Skeletal muscle satellite cell (primary cell): ENCODE results near the gene TSNAXIP1. TPM values are rescaled to one million over a fixed set of nuclear protein-coding genes. Genes with fewer than 3 reads are reported as not detected.

Experiments
- H3K27me3 ChIP-seq: 2 replicates; pipeline ENCODE4 v1.7.0; 2013; ENCODE audit warnings: low read length; ENCODE audit not compliant: control insufficient read depth, insufficient read depth
- H3K36me3 ChIP-seq: 2 replicates; pipeline ENCODE4 v1.7.0; 2013; ENCODE audit warnings: mild to moderate bottlenecking, control low read depth, low read length; ENCODE audit not compliant: insufficient read depth
- H3K4me1 ChIP-seq: 2 replicates; pipeline ENCODE4 v1.7.0; 2013; ENCODE audit warnings: low read length; ENCODE audit not compliant: control insufficient read depth, insufficient read depth
- H3K4me2 ChIP-seq: 2 replicates; pipeline ENCODE4 v1.7.0; 2013; ENCODE audit warnings: mild to moderate bottlenecking, low read length
- H3K4me3 ChIP-seq: 2 replicates; pipeline ENCODE4 v1.7.0; 2013; ENCODE audit warnings: low read length
- H3K9ac ChIP-seq: 2 replicates; pipeline ENCODE4 v1.7.0; 2013; ENCODE audit warnings: mild to moderate bottlenecking, low read depth, low read length, moderate library complexity
- H3K9me3 ChIP-seq: replicated peaks from 2 replicates; pipeline ENCODE4 v1.7.0; 2013; ENCODE audit warnings: mild to moderate bottlenecking, control low read depth, low read length
- total RNA-seq: library from RNA; depleted of rRNA; stranded (reverse); fragments of >200 nt; gene quantifications from 2 replicates; pipeline ENCODE4 v1.2.3, GENCODE V29; 2012; rRNA removed

TSNAXIP1 gene
- total RNA-seq = 0.76 and 0.87 TPM in 2 replicates

- Histone ChIP-seq H3K4me3 (peak within 1 kb of the TSS; percentile 84), H3K27me3 (no peaks in the 10 kb centered on the region), H3K36me3 (peaks cover 4% of the 10 kb centered on the region), H3K9me3 (no peaks in the 10 kb centered on the region), H3K4me1 (peaks cover 15% of the 10 kb centered on the region), H3K4me2 (peak within 1 kb of the TSS; percentile 99), H3K9ac (peak within 1 kb of the TSS; percentile 90)
These were observed at the start of gene TSNAXIP1, which contains the start of gene RANBP10 for GRCh38 chr16:67806428-67807147. Gene TSNAXIP1 (plus strand): TSS chr16:67806889. CDS start chr16:67807150, 261 bp downstream. Gene RANBP10 (minus strand): TSS chr16:67806560. CDS start chr16:67806536, 24 bp downstream.

GRCh38 chr16:67758006-67758405, 48.7 kb upstream of the TSNAXIP1 start:
- Histone ChIP-seq H3K9ac (no peak overlapping the region), H3K4me2 (no peak overlapping the region), H3K36me3 (peaks cover 3% of the 10 kb centered on the region)

GRCh38 chr16:67758966-67759365, 47.7 kb upstream of the TSNAXIP1 start:
- Histone ChIP-seq H3K27me3 (no peaks in the 10 kb centered on the region), H3K36me3 (peaks cover 3% of the 10 kb centered on the region), H3K4me3 (no peak overlapping the region)

More at GRCh38 chr16:67758006-67758405, 48.7 kb upstream of the TSNAXIP1 start:
- Histone ChIP-seq H3K4me1 (no peaks in the 10 kb centered on the region), H3K27me3 (no peaks in the 10 kb centered on the region), H3K4me3 (no peak overlapping the region), H3K9me3 (no peaks in the 10 kb centered on the region)

GRCh38 chr16:67760206-67760955, 46.3 kb upstream of the TSNAXIP1 start:
- Histone ChIP-seq H3K4me1 (no peaks in the 10 kb centered on the region), H3K36me3 (peaks cover 3% of the 10 kb centered on the region), H3K4me2 (no peak overlapping the region), H3K9ac (no peak overlapping the region), H3K27me3 (no peaks in the 10 kb centered on the region), H3K9me3 (no peaks in the 10 kb centered on the region), H3K4me3 (no peak overlapping the region)

More at GRCh38 chr16:67758966-67759365, 47.7 kb upstream of the TSNAXIP1 start:
- no peaks in the 10 kb centered on the region for H3K9me3 ChIP-seq
- no peak overlapping the region for H3K4me2 ChIP-seq
- H3K4me1 ChIP-seq = no peaks in the 10 kb centered on the region
- no peak overlapping the region for H3K9ac ChIP-seq

GRCh38 chr16:67760956-67761230, 45.8 kb upstream of the TSNAXIP1 start:
- no peaks in the 10 kb centered on the region for H3K4me1 ChIP-seq
- H3K9me3 ChIP-seq = no peaks in the 10 kb centered on the region
- H3K4me3 ChIP-seq = no peak overlapping the region
- no peak overlapping the region for H3K9ac ChIP-seq
- H3K27me3 ChIP-seq = no peaks in the 10 kb centered on the region
- peaks cover 3% of the 10 kb centered on the region for H3K36me3 ChIP-seq
- no peak overlapping the region for H3K4me2 ChIP-seq

- H3K9me3 ChIP-seq = no peaks in the 10 kb centered on the region
- no peak overlapping the region for H3K4me3 ChIP-seq
- H3K36me3 ChIP-seq = peaks cover 3% of the 10 kb centered on the region
- H3K9ac ChIP-seq = no peak overlapping the region
- no peaks in the 10 kb centered on the region for H3K4me1 ChIP-seq
- H3K27me3 ChIP-seq = no peaks in the 10 kb centered on the region
- H3K4me2 ChIP-seq = no peak overlapping the region
These were observed 44.8 kb upstream of the TSNAXIP1 start for GRCh38 chr16:67761924-67762323.

- H3K9ac ChIP-seq = no peak overlapping the region
- H3K4me3 ChIP-seq = no peak overlapping the region
- H3K4me1 ChIP-seq = no peaks in the 10 kb centered on the region
- H3K27me3 ChIP-seq = no peaks in the 10 kb centered on the region
- H3K4me2 ChIP-seq = no peak overlapping the region
- H3K36me3 ChIP-seq = peaks cover 3% of the 10 kb centered on the region
- no peaks in the 10 kb centered on the region for H3K9me3 ChIP-seq
These were observed 44.3 kb upstream of the TSNAXIP1 start for GRCh38 chr16:67762385-67762784.

GRCh38 chr16:67763066-67763465, 43.6 kb upstream of the TSNAXIP1 start:
- Histone ChIP-seq H3K27me3 (no peaks in the 10 kb centered on the region), H3K4me3 (no peak overlapping the region), H3K4me1 (peaks cover 1% of the 10 kb centered on the region), H3K36me3 (peaks cover 3% of the 10 kb centered on the region), H3K9ac (no peak overlapping the region), H3K9me3 (no peaks in the 10 kb centered on the region), H3K4me2 (no peak overlapping the region)

- Histone ChIP-seq H3K4me1 (peaks cover 5% of the 10 kb centered on the region), H3K4me3 (no peak overlapping the region), H3K9ac (no peak overlapping the region), H3K36me3 (peaks cover 3% of the 10 kb centered on the region), H3K27me3 (no peaks in the 10 kb centered on the region), H3K4me2 (no peak overlapping the region), H3K9me3 (no peaks in the 10 kb centered on the region)
These were observed 42.5 kb upstream of the TSNAXIP1 start for GRCh38 chr16:67764158-67764667.

GRCh38 chr16:67766291-67766690, 40.4 kb upstream of the TSNAXIP1 start:
- Histone ChIP-seq H3K36me3 (peaks cover 8% of the 10 kb centered on the region), H3K4me2 (no peak overlapping the region), H3K4me1 (peaks cover 5% of the 10 kb centered on the region), H3K27me3 (no peaks in the 10 kb centered on the region), H3K9ac (no peak overlapping the region), H3K4me3 (no peak overlapping the region), H3K9me3 (no peaks in the 10 kb centered on the region)

GRCh38 chr16:67767953-67768352, 38.7 kb upstream of the TSNAXIP1 start:
- Histone ChIP-seq H3K9me3 (no peaks in the 10 kb centered on the region), H3K9ac (no peak overlapping the region), H3K36me3 (peaks cover 5% of the 10 kb centered on the region), H3K4me1 (peaks cover 20% of the 10 kb centered on the region), H3K27me3 (no peaks in the 10 kb centered on the region), H3K4me3 (no peak overlapping the region), H3K4me2 (no peak overlapping the region)
